ENCODE data around the gene SLC14A1. TPM values are rescaled to one million over a fixed set of nuclear protein-coding genes. Genes with fewer than 3 reads are reported as not detected.

The SLC14A1 gene
- total and polyA plus RNA-seq, 10 donors = 3.4 to 26.0 (median 9.2) TPM

- Histone ChIP-seq H3K4me1 (peaks cover 0 to 16% (median 0%) of the 10 kb centered on the region in 6 donors), H3K27ac (peak overlapping the region in 3 of 8 donors; percentile 29 to 40 (median 35)), H3K27me3 (replicated peaks in 1 of 7) (no peaks in the 10 kb centered on the region), H3K4me3 (no peak overlapping the region), H3K36me3 (no peaks in the 10 kb centered on the region), H3K9me3 (no peaks in the 10 kb centered on the region)
- DNase-seq = no peak
- intact Hi-C loops (cut with DNase I; ENCODE audit: low total_unique reads) = no loop called here
- TF ChIP-seq CTCF (IDR thresholded peaks at IDR 0.05 in 8 of 11, conservative IDR thresholded peaks at IDR 0.05 in 3 of 11) (no peak), POLR2A (IDR thresholded peaks at IDR 0.05) (no peak), POLR2AphosphoS5 (IDR thresholded peaks at IDR 0.05) (no peak)
- 68 to 77% (median 71%) methylated on average over 5 of the region's 5 CpGs for WGBS, 5 donors
Measured at GRCh38 chr18:45745817-45746461, 22.0 kb downstream of the SLC14A1 start.

GRCh38 chr18:45748501-45748900, 24.5 kb downstream of the SLC14A1 start:
- intact Hi-C loops (cut with DNase I; ENCODE audit: low total_unique reads) = no loop called here
- DNase-seq = no peak
- no peak overlapping the region for H3K4me3 ChIP-seq
- H3K9me3 ChIP-seq = no peaks in the 10 kb centered on the region
- H3K4me1 ChIP-seq = peaks cover 0 to 16% (median 0%) of the 10 kb centered on the region in 6 donors
- WGBS, 5 donors = 39 to 91% (median 43%) methylated on average over 2 of the region's 2 CpGs
- H3K27me3 ChIP-seq (replicated peaks in 1 of 7) = peaks cover 0 to 2% (median 0%) of the 10 kb centered on the region in 7 donors
- no peak overlapping the region for H3K27ac ChIP-seq
- no peaks in the 10 kb centered on the region for H3K36me3 ChIP-seq
- no peak for TF ChIP-seq POLR2A (IDR thresholded peaks at IDR 0.05)
- no peak for TF ChIP-seq POLR2AphosphoS5 (IDR thresholded peaks at IDR 0.05)
- no peak for TF ChIP-seq CTCF (IDR thresholded peaks at IDR 0.05 in 8 of 11, conservative IDR thresholded peaks at IDR 0.05 in 3 of 11)

GRCh38 chr18:45749918-45750689, 26.1 kb downstream of the SLC14A1 start:
- no peak overlapping the region for H3K27ac ChIP-seq
- no peak overlapping the region for H3K4me3 ChIP-seq
- no peaks in the 10 kb centered on the region for H3K9me3 ChIP-seq
- H3K36me3 ChIP-seq = no peaks in the 10 kb centered on the region
- H3K27me3 ChIP-seq (replicated peaks in 1 of 7) = peaks cover 0 to 12% (median 0%) of the 10 kb centered on the region in 7 donors
- DNase-seq = no peak
- TF ChIP-seq CTCF (IDR thresholded peaks at IDR 0.05 in 8 of 11, conservative IDR thresholded peaks at IDR 0.05 in 3 of 11) (no peak), POLR2AphosphoS5 (IDR thresholded peaks at IDR 0.05) (no peak), POLR2A (IDR thresholded peaks at IDR 0.05) (no peak)
- H3K4me1 ChIP-seq = peaks cover 0 to 16% (median 0%) of the 10 kb centered on the region in 6 donors
- intact Hi-C loops (cut with DNase I; ENCODE audit: low total_unique reads) = no loop called here
- 64 to 83% (median 79%) methylated on average over 6 of the region's 6 CpGs for WGBS, 5 donors

- H3K4me1 ChIP-seq = peaks cover 0 to 7% (median 2%) of the 10 kb centered on the region in 6 donors
- no peaks in the 10 kb centered on the region for H3K9me3 ChIP-seq
- H3K4me3 ChIP-seq = no peak overlapping the region
- no peak for TF ChIP-seq POLR2A (IDR thresholded peaks at IDR 0.05)
- TF ChIP-seq POLR2AphosphoS5 (IDR thresholded peaks at IDR 0.05) = no peak
- TF ChIP-seq CTCF (IDR thresholded peaks at IDR 0.05 in 8 of 11, conservative IDR thresholded peaks at IDR 0.05 in 3 of 11) = no peak
- DNase-seq = no peak
- H3K27me3 ChIP-seq (replicated peaks in 1 of 7) = peaks cover 0 to 25% (median 0%) of the 10 kb centered on the region in 7 donors
- H3K36me3 ChIP-seq = no peaks in the 10 kb centered on the region
- H3K27ac ChIP-seq = no peak overlapping the region
- WGBS, 5 donors = 56 to 70% (median 63%) methylated on average over 3 of the region's 3 CpGs
- intact Hi-C loops (cut with DNase I; ENCODE audit: low total_unique reads) = no loop called here
Measured at GRCh38 chr18:45751766-45752165, 27.8 kb downstream of the SLC14A1 start.
